Astrocyte (in vitro differentiated cells and primary cell): ENCODE data around the gene GHRH. TPM values are rescaled to one million over a fixed set of nuclear protein-coding genes. Genes with fewer than 3 reads are reported as not detected.

ENCODE experiments used
- DNase-seq: peaks from one replicate; pipeline ENCODE4 v3.0.0-alpha.2; 2010; ENCODE audit warnings: low read depth
- FAIRE-seq: peaks from 2 replicates; lab custom pipeline; 2011; peaks lifted over from hg19 to GRCh38; lab: Jason Lieb, UNC
- H2AFZ ChIP-seq: 2 replicates; pipeline ENCODE4 v1.6.0; 2012; ENCODE audit warnings: low read depth, low read length, inconsistent platforms
- H3K27ac ChIP-seq: 2 replicates; pipeline ENCODE4 v1.5.1; 2011; ENCODE audit warnings: low read depth, low read length, inconsistent platforms
- H3K27me3 ChIP-seq: 2 replicates; pipeline ENCODE4 v1.6.0; 2011; ENCODE audit warnings: low read length, inconsistent platforms; ENCODE audit not compliant: insufficient read depth
- H3K36me3 ChIP-seq: 2 replicates; pipeline ENCODE4 v1.5.1; 2011; ENCODE audit warnings: low read length, inconsistent platforms; ENCODE audit not compliant: insufficient read depth
- H3K4me1 ChIP-seq: 2 replicates; pipeline ENCODE4 v1.5.1; 2011; ENCODE audit warnings: low read length, inconsistent platforms; ENCODE audit not compliant: insufficient read depth
- H3K4me2 ChIP-seq: 2 replicates; pipeline ENCODE4 v1.6.0; 2012; ENCODE audit warnings: low read length, inconsistent platforms
- H3K4me3 ChIP-seq: 2 replicates; pipeline ENCODE4 v1.5.1; 2011; ENCODE audit warnings: low read depth, mild to moderate bottlenecking, low read length, inconsistent platforms; ENCODE audit not compliant: insufficient read depth
- H3K79me2 ChIP-seq: 2 replicates; pipeline ENCODE4 v1.6.0; 2012; ENCODE audit warnings: mild to moderate bottlenecking, low read length, inconsistent platforms; ENCODE audit not compliant: insufficient read depth
- H3K9ac ChIP-seq: 2 replicates; pipeline ENCODE4 v1.6.0; 2012; ENCODE audit warnings: mild to moderate bottlenecking, low read length, inconsistent platforms
- H3K9me3 ChIP-seq: 2 replicates; pipeline ENCODE4 v1.5.1; 2012; ENCODE audit warnings: low read depth, mild to moderate bottlenecking, low read length, inconsistent platforms; ENCODE audit not compliant: insufficient read depth
- H4K20me1 ChIP-seq: 2 replicates; pipeline ENCODE4 v1.6.0; 2012; ENCODE audit warnings: low read length, inconsistent platforms; ENCODE audit not compliant: insufficient read depth
- H3K27ac Mint-ChIP-seq: one replicate; pipeline ENCODE4 v1.8.0; 2021; ENCODE audit warnings: mild to moderate bottlenecking, mixed read lengths; ENCODE audit not compliant: unreplicated experiment
- H3K27me3 Mint-ChIP-seq: one replicate; pipeline ENCODE4 v1.8.0; 2021; ENCODE audit warnings: low read depth, mixed read lengths; ENCODE audit not compliant: unreplicated experiment
- H3K36me3 Mint-ChIP-seq: one replicate; pipeline ENCODE4 v1.8.0; 2021; ENCODE audit warnings: low read depth, mixed read lengths; ENCODE audit not compliant: unreplicated experiment
- H3K4me1 Mint-ChIP-seq: one replicate; pipeline ENCODE4 v1.8.0; 2021; ENCODE audit warnings: low read depth, mixed read lengths; ENCODE audit not compliant: unreplicated experiment
- H3K4me3 Mint-ChIP-seq: one replicate; pipeline ENCODE4 v1.8.0; 2021; ENCODE audit warnings: mild to moderate bottlenecking, moderate library complexity, mixed read lengths; ENCODE audit not compliant: unreplicated experiment
- H3K9me3 Mint-ChIP-seq: one replicate; pipeline ENCODE4 v1.8.0; 2021; ENCODE audit warnings: mild to moderate bottlenecking, mixed read lengths; ENCODE audit not compliant: unreplicated experiment
- EZH2 ChIP-seq: IDR thresholded peaks from 2 replicates; pipeline ENCODE4 v1.6.1; 2012; ENCODE audit warnings: mild to moderate bottlenecking, low read length, inconsistent platforms; ENCODE audit not compliant: insufficient read depth
- total RNA-seq: library from RNA; stranded (reverse); gene quantifications from 2 replicates; pipeline ENCODE4 v1.2.1, GENCODE V29; 2021
- TF ChIP-seq, protein P1 (sequence below): IDR thresholded peaks from 2 replicates; pipeline ENCODE4 v1.5.1; 2011; ENCODE audit warnings: low read depth, mild to moderate bottlenecking, inconsistent platforms, low read length, moderate library complexity; ENCODE audit not compliant: insufficient read depth

GHRH gene
- total RNA-seq, 1 donor from 2014 or later, result not detected

DNA sequence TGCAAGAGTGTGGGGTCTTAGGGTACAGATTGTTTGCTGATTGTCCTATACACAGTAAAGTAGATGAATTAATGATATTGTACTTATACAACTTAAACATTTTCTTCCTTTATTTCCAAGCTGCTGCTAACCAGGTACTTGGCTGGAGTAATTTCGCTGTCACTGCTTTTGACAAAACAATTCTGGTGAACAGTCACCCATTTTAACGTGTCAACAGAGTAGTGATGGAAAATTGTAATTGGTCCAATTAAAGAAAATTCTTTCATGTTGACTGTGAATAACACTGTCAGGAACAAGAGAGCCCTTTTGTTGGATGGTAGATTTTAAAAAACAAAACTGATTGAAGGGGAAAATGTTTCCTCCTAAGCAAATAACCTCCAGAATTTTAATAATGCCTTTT is 55.8 kb downstream of the GHRH start:
- no peak for DNase-seq
- no peaks in the 10 kb centered on the region for H3K9me3 ChIP-seq
- peaks cover 46% of the 10 kb centered on the region for H4K20me1 ChIP-seq
- no peak for FAIRE-seq
- no peaks in the 10 kb centered on the region for H3K27me3 ChIP-seq
- Mint-ChIP-seq H3K4me3 (no peak overlapping the region), H3K4me1 (peaks cover 26% of the 10 kb centered on the region), H3K27ac (no peak overlapping the region), H3K36me3 (peaks cover 16% of the 10 kb centered on the region), H3K27me3 (no peaks in the 10 kb centered on the region), H3K9me3 (no peaks in the 10 kb centered on the region)
- no peak overlapping the region for H3K4me2 ChIP-seq
- H3K27ac ChIP-seq, result no peak overlapping the region
- H3K9ac ChIP-seq, result no peak overlapping the region
- no peak for TF ChIP-seq EZH2
- TF ChIP-seq, protein P1, sequence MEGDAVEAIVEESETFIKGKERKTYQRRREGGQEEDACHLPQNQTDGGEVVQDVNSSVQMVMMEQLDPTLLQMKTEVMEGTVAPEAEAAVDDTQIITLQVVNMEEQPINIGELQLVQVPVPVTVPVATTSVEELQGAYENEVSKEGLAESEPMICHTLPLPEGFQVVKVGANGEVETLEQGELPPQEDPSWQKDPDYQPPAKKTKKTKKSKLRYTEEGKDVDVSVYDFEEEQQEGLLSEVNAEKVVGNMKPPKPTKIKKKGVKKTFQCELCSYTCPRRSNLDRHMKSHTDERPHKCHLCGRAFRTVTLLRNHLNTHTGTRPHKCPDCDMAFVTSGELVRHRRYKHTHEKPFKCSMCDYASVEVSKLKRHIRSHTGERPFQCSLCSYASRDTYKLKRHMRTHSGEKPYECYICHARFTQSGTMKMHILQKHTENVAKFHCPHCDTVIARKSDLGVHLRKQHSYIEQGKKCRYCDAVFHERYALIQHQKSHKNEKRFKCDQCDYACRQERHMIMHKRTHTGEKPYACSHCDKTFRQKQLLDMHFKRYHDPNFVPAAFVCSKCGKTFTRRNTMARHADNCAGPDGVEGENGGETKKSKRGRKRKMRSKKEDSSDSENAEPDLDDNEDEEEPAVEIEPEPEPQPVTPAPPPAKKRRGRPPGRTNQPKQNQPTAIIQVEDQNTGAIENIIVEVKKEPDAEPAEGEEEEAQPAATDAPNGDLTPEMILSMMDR, result no peak
- H3K4me1 ChIP-seq, result peaks cover 15% of the 10 kb centered on the region
- no peak overlapping the region for H2AFZ ChIP-seq
- H3K4me3 ChIP-seq, result no peak overlapping the region
- peaks cover 44% of the 10 kb centered on the region for H3K36me3 ChIP-seq
- H3K79me2 ChIP-seq, result peaks cover 18% of the 10 kb centered on the region

DNA sequence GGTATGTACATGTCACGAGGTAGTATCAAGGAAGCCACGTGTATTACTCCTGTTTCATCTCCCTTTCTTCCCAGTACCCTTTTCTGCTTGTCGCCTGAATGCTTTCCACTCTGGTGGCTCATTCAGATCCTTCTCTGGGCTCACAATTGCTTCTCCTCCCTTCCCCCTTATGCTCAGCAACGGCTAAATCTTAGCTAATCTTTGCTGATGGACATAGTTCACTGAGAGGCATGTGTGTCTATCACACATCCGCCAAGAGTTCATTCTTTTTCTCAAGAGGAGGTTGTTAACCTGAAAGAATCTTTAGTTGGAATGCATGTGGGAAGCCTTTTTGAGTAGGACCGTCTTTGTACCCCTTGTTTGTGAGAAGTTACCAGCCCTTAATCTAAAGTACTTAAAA is 56.5 kb downstream of the GHRH start:
- TF ChIP-seq, protein P1, result no peak
- no peak for TF ChIP-seq EZH2
- no peak overlapping the region for H3K9ac ChIP-seq
- H3K4me1 ChIP-seq, result peaks cover 15% of the 10 kb centered on the region
- no peaks in the 10 kb centered on the region for H3K9me3 ChIP-seq
- no peak overlapping the region for H3K4me2 ChIP-seq
- no peaks in the 10 kb centered on the region for H3K9me3 Mint-ChIP-seq
- peaks cover 27% of the 10 kb centered on the region for H3K4me1 Mint-ChIP-seq
- H3K4me3 ChIP-seq, result no peak overlapping the region
- H3K27me3 ChIP-seq, result no peaks in the 10 kb centered on the region
- H3K27ac ChIP-seq, result peak overlapping the region; percentile 12
- H4K20me1 ChIP-seq, result peaks cover 51% of the 10 kb centered on the region
- H3K36me3 ChIP-seq, result peaks cover 50% of the 10 kb centered on the region
- H3K36me3 Mint-ChIP-seq, result peaks cover 18% of the 10 kb centered on the region
- H3K27me3 Mint-ChIP-seq, result no peaks in the 10 kb centered on the region
- no peak overlapping the region for H3K4me3 Mint-ChIP-seq
- peaks cover 22% of the 10 kb centered on the region for H3K79me2 ChIP-seq
- no peak overlapping the region for H2AFZ ChIP-seq
- FAIRE-seq (no peak), DNase-seq (no peak)
- H3K27ac Mint-ChIP-seq, result no peak overlapping the region

DNA sequence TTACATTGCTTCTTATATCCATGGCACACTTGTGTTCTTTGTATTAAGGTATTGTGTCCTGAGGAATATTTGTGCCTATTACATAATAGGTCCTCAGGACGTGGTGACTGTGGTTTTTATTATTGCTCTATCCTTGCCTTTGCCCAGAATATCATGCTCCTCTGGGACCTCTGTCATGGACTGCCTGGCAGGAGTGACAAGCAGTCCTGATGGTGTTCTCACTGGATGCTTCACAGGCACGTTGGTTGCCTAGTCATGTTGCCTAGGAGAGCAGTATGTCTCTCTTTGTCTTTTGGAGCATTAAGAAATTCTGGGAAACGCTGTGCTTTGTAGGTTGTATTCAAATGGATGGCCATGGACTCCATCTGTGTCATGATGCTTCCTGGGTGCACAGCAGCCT is 57.6 kb downstream of the GHRH start:
- no peak overlapping the region for H3K27ac Mint-ChIP-seq
- Histone ChIP-seq H3K4me1 (peaks cover 15% of the 10 kb centered on the region), H2AFZ (no peak overlapping the region), H3K4me3 (no peak overlapping the region), H4K20me1 (peaks cover 56% of the 10 kb centered on the region), H3K9me3 (no peaks in the 10 kb centered on the region), H3K4me2 (no peak overlapping the region), H3K36me3 (peaks cover 48% of the 10 kb centered on the region), H3K9ac (no peak overlapping the region), H3K27me3 (no peaks in the 10 kb centered on the region), H3K79me2 (peaks cover 30% of the 10 kb centered on the region), H3K27ac (no peak overlapping the region)
- H3K4me3 Mint-ChIP-seq, result no peak overlapping the region
- no peak for FAIRE-seq
- H3K9me3 Mint-ChIP-seq, result no peaks in the 10 kb centered on the region
- H3K27me3 Mint-ChIP-seq, result no peaks in the 10 kb centered on the region
- DNase-seq, result no peak
- H3K4me1 Mint-ChIP-seq, result peaks cover 27% of the 10 kb centered on the region
- H3K36me3 Mint-ChIP-seq, result peaks cover 19% of the 10 kb centered on the region
- TF ChIP-seq, protein P1, result no peak
- TF ChIP-seq EZH2, result no peak
